ENCODE data around the gene CALN1. TPM values are rescaled to one million over a fixed set of nuclear protein-coding genes. Genes with fewer than 3 reads are reported as not detected.

The CALN1 gene
- total and polyA plus RNA-seq, 4 donors, result 0.02 to 0.91 (median 0.03) TPM

GRCh38 chr7:72307566-72307965 lies 104.6 kb downstream of the CALN1 start:
- no peaks in the 10 kb centered on the region for H3K4me1 ChIP-seq (ENCODE audit: control insufficient read depth in 5 of 5, insufficient read depth in 5 of 5, low read length in 5 of 5)
- no peak overlapping the region for H3K4me3 ChIP-seq
- TF ChIP-seq CTCF (IDR thresholded peaks at IDR 0.05; ENCODE audit: control extremely low read depth, extremely low read depth), result no peak
- no peak for ATAC-seq (ENCODE audit: insufficient read depth, low FRiP score)
- WGBS, 2 donors, result 83 to 91% methylated on average over 9 of the region's 9 CpGs
- H3K27ac ChIP-seq (ENCODE audit: low read depth in 1 of 2, low read length in 1 of 2), result no peak overlapping the region
- no peaks in the 10 kb centered on the region for H3K36me3 ChIP-seq (ENCODE audit: control insufficient read depth in 4 of 4, insufficient read depth in 4 of 4, low read length in 4 of 4)
- H3K9ac ChIP-seq (ENCODE audit: insufficient read depth in 1 of 2, low read length in 2 of 2), result no peak overlapping the region
- DNase-seq, result no peak
- no peaks in the 10 kb centered on the region for H3K27me3 ChIP-seq (ENCODE audit: control insufficient read depth in 3 of 3, insufficient read depth in 3 of 3, low read length in 2 of 3)
- H3K9me3 ChIP-seq (ENCODE audit: control insufficient read depth in 4 of 4, insufficient read depth in 3 of 4, low read length in 3 of 4), result peaks cover 0 to 2% (median 0%) of the 10 kb centered on the region in 4 donors

- no peaks in the 10 kb centered on the region for H3K4me1 ChIP-seq (ENCODE audit: control insufficient read depth in 5 of 5, insufficient read depth in 5 of 5, low read length in 5 of 5)
- no peaks in the 10 kb centered on the region for H3K9me3 ChIP-seq (ENCODE audit: control insufficient read depth in 4 of 4, insufficient read depth in 3 of 4, low read length in 3 of 4)
- no peaks in the 10 kb centered on the region for H3K36me3 ChIP-seq (ENCODE audit: control insufficient read depth in 4 of 4, insufficient read depth in 4 of 4, low read length in 4 of 4)
- 69 to 75% methylated on average over 1 of the region's 1 CpG for WGBS, 2 donors
- no peaks in the 10 kb centered on the region for H3K27me3 ChIP-seq (ENCODE audit: control insufficient read depth in 3 of 3, insufficient read depth in 3 of 3, low read length in 2 of 3)
- H3K9ac ChIP-seq (ENCODE audit: insufficient read depth in 1 of 2, low read length in 2 of 2), result no peak overlapping the region
- no peak overlapping the region for H3K27ac ChIP-seq (ENCODE audit: low read depth in 1 of 2, low read length in 1 of 2)
- ATAC-seq (ENCODE audit: insufficient read depth, low FRiP score) (no peak), DNase-seq (no peak)
- TF ChIP-seq CTCF (IDR thresholded peaks at IDR 0.05; ENCODE audit: control extremely low read depth, extremely low read depth), result no peak
- H3K4me3 ChIP-seq, result no peak overlapping the region
Observed at GRCh38 chr7:72298912-72299311, 113.2 kb downstream of the CALN1 start.

- Histone ChIP-seq H3K27me3 (ENCODE audit: control insufficient read depth in 3 of 3, insufficient read depth in 3 of 3, low read length in 2 of 3) (no peaks in the 10 kb centered on the region), H3K9ac (ENCODE audit: insufficient read depth in 1 of 2, low read length in 2 of 2) (no peak overlapping the region), H3K36me3 (ENCODE audit: control insufficient read depth in 4 of 4, insufficient read depth in 4 of 4, low read length in 4 of 4) (no peaks in the 10 kb centered on the region), H3K4me1 (ENCODE audit: control insufficient read depth in 5 of 5, insufficient read depth in 5 of 5, low read length in 5 of 5) (no peaks in the 10 kb centered on the region), H3K9me3 (ENCODE audit: control insufficient read depth in 4 of 4, insufficient read depth in 3 of 4, low read length in 3 of 4) (no peaks in the 10 kb centered on the region), H3K4me3 (no peak overlapping the region), H3K27ac (ENCODE audit: low read depth in 1 of 2, low read length in 1 of 2) (no peak overlapping the region)
- ATAC-seq (ENCODE audit: insufficient read depth, low FRiP score) (no peak), DNase-seq (no peak)
- TF ChIP-seq CTCF (IDR thresholded peaks at IDR 0.05; ENCODE audit: control extremely low read depth, extremely low read depth), result no peak
- WGBS, 2 donors, result 90 to 94% methylated on average over 5 of the region's 5 CpGs
Observed at GRCh38 chr7:72298091-72298490, 114.0 kb downstream of the CALN1 start.

- Histone ChIP-seq H3K9ac (ENCODE audit: insufficient read depth in 1 of 2, low read length in 2 of 2) (no peak overlapping the region), H3K36me3 (ENCODE audit: control insufficient read depth in 4 of 4, insufficient read depth in 4 of 4, low read length in 4 of 4) (no peaks in the 10 kb centered on the region), H3K27ac (ENCODE audit: low read depth in 1 of 2, low read length in 1 of 2) (no peak overlapping the region), H3K27me3 (ENCODE audit: control insufficient read depth in 3 of 3, insufficient read depth in 3 of 3, low read length in 2 of 3) (no peaks in the 10 kb centered on the region), H3K4me1 (ENCODE audit: control insufficient read depth in 5 of 5, insufficient read depth in 5 of 5, low read length in 5 of 5) (no peaks in the 10 kb centered on the region), H3K4me3 (no peak overlapping the region), H3K9me3 (ENCODE audit: control insufficient read depth in 4 of 4, insufficient read depth in 3 of 4, low read length in 3 of 4) (no peaks in the 10 kb centered on the region)
- DNase-seq (no peak), ATAC-seq (ENCODE audit: insufficient read depth, low FRiP score) (no peak)
- 69 to 71% methylated on average over 3 of the region's 3 CpGs for WGBS, 2 donors
- TF ChIP-seq CTCF (IDR thresholded peaks at IDR 0.05; ENCODE audit: control extremely low read depth, extremely low read depth), result no peak
Observed at GRCh38 chr7:72297636-72298035, 114.5 kb downstream of the CALN1 start.
